Activated CD8-positive, alpha-beta T cell treated with anti-CD3 and anti-CD28 coated beads for 36 hours (primary cell): ENCODE results near the gene KIAA0513. TPM values are rescaled to one million over a fixed set of nuclear protein-coding genes. Genes with fewer than 3 reads are reported as not detected.

Experiments
- ATAC-seq: fragments of 200-7000 bp; cut with Tn5 transposase; one replicate; pipeline ENCODE4 v1.10.0; 2021; ENCODE audit warnings: mild to moderate bottlenecking, moderate library complexity
- CTCF ChIA-PET: fragments of 350-600 bp; sonication (Branson Sonifier 250); formaldehyde crosslinking; loops from one replicate; lab custom pipeline; 2021; ENCODE audit warnings: antibody characterized with exemption; lab: Charles Lee
- POLR2A ChIA-PET: fragments of 350-600 bp; sonication (Branson Sonifier 250); formaldehyde crosslinking; loops from one replicate; lab custom pipeline; 2021; ENCODE audit warnings: antibody characterized with exemption; lab: Charles Lee
- DNase-seq: peaks from one replicate; pipeline ENCODE4 v3.0.0-alpha.2; 2020
- H3K27ac Mint-ChIP-seq: one replicate; pipeline ENCODE4 v1.8.0; 2021; ENCODE audit warnings: mild to moderate bottlenecking, mixed read lengths
- H3K27me3 Mint-ChIP-seq: one replicate; pipeline ENCODE4 v1.8.0; 2021; ENCODE audit warnings: mixed read lengths
- H3K36me3 Mint-ChIP-seq: one replicate; pipeline ENCODE4 v1.8.0; 2021; ENCODE audit warnings: low read depth, mixed read lengths
- H3K4me1 Mint-ChIP-seq: one replicate; pipeline ENCODE4 v1.8.0; 2021; ENCODE audit warnings: low read depth, mixed read lengths
- H3K4me3 Mint-ChIP-seq: one replicate; pipeline ENCODE4 v1.8.0; 2021; ENCODE audit warnings: mild to moderate bottlenecking, moderate library complexity, mixed read lengths
- H3K9me3 Mint-ChIP-seq: one replicate; pipeline ENCODE4 v1.8.0; 2021; ENCODE audit warnings: mixed read lengths
- intact Hi-C: fragments of 100-400 bp; cut with micrococcal nuclease; formaldehyde crosslinking; loops from one replicate; pipeline ENCODE4 v1.10.0; 2022
- total RNA-seq, 2 experiments: library from RNA; stranded (reverse); gene quantifications; one replicate each; pipeline ENCODE4 v1.2.3, GENCODE V29; 2021
- TF ChIP-seq, protein P1 (sequence below): fragments of 200-600 bp; IDR thresholded peaks from one replicate; pipeline ENCODE4 v1.8.0; 2022; ENCODE audit warnings: antibody characterized with exemption, mild to moderate bottlenecking

Gene KIAA0513
- total RNA-seq, 2 experiments from 2014 or later, result 3.9 to 5.3 TPM

DNA sequence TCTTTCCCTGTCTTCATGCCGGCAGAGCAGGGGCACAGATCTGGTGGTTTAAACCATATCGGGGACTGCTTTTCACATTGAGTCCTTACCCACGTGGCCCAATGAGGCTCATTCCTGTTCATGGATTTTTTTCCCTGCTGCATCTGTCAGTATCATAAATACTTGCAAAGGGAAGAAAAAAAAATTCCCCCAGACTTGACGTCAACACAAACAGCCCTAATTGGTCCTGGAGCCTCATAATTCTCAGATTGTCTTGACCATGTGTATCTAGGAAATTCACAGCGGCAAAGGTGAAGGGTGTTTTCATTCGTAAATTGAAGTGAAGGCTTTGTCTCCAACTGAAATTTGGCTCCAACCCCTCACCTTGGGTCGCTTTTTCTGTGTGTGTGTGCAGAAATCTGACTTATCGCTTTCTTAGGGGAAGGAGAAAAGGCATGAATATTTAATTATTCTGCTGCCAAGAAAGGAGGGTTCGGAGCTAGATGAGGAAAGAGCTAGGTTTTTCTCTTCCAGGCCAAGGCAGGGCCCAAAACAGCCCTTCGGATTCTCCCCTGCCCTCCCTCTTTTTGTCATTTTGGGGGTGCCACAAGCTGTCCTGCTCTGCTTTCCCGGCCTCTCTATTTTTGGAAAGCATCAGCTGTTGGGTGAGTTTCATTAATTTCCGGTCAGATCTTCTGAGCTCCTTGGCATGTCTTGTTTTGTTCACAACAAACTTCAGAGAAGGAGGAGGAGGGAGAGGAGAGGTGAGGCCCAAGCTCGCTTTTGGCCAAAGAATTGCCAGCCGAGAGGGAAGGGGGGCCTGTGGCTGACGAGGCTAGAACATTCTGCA, 102.5 kb downstream of the KIAA0513 start:
- TF ChIP-seq, protein P1, sequence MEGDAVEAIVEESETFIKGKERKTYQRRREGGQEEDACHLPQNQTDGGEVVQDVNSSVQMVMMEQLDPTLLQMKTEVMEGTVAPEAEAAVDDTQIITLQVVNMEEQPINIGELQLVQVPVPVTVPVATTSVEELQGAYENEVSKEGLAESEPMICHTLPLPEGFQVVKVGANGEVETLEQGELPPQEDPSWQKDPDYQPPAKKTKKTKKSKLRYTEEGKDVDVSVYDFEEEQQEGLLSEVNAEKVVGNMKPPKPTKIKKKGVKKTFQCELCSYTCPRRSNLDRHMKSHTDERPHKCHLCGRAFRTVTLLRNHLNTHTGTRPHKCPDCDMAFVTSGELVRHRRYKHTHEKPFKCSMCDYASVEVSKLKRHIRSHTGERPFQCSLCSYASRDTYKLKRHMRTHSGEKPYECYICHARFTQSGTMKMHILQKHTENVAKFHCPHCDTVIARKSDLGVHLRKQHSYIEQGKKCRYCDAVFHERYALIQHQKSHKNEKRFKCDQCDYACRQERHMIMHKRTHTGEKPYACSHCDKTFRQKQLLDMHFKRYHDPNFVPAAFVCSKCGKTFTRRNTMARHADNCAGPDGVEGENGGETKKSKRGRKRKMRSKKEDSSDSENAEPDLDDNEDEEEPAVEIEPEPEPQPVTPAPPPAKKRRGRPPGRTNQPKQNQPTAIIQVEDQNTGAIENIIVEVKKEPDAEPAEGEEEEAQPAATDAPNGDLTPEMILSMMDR, result no peak
- no peaks in the 10 kb centered on the region for H3K27me3 Mint-ChIP-seq
- no peaks in the 10 kb centered on the region for H3K9me3 Mint-ChIP-seq
- ATAC-seq, result no peak
- ChIA-PET POLR2A (no interaction called here), CTCF (interaction anchor here (1.2 to 1.9 kb wide), 2 partner anchors 10 to 15 kb away, joined by 4 to 8 read pairs; no protein-coding TSS in a partner anchor)
- peaks cover 12% of the 10 kb centered on the region for H3K4me1 Mint-ChIP-seq
- H3K27ac Mint-ChIP-seq, result no peak overlapping the region
- intact Hi-C loops, result no loop called here
- no peak for DNase-seq
- no peaks in the 10 kb centered on the region for H3K36me3 Mint-ChIP-seq
- no peak overlapping the region for H3K4me3 Mint-ChIP-seq

DNA sequence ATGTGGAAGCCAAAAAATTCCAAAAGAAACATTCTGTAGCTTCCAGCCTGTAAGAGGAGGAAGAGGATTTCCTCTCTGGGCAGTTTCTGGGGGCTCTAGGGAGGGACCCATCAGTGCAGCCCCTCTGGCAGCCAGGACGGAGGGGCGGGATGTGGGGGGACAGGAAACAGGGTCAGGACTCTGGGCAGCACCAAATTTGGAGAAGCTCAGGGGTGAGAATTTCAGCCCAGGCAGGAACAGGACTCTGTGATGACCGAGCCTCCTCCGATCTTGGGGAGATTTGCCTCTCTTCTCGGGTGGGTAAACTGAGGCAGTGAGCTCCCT, 103.1 kb downstream of the KIAA0513 start:
- intact Hi-C loops, result no loop called here
- no peaks in the 10 kb centered on the region for H3K9me3 Mint-ChIP-seq
- no peak overlapping the region for H3K4me3 Mint-ChIP-seq
- TF ChIP-seq, protein P1, result no peak
- ChIA-PET CTCF (interaction anchor here (1.9 kb wide), 1 partner anchor 16 kb away, joined by 8 read pairs; no protein-coding TSS in a partner anchor), POLR2A (no interaction called here)
- H3K4me1 Mint-ChIP-seq, result peaks cover 12% of the 10 kb centered on the region
- H3K27me3 Mint-ChIP-seq, result no peaks in the 10 kb centered on the region
- no peaks in the 10 kb centered on the region for H3K36me3 Mint-ChIP-seq
- ATAC-seq, result no peak
- DNase-seq, result no peak
- no peak overlapping the region for H3K27ac Mint-ChIP-seq

GRCh38 chr16:85132456-85133289, 105.1 kb downstream of the KIAA0513 start:
- Mint-ChIP-seq H3K27me3 (peaks cover 12% of the 10 kb centered on the region), H3K36me3 (no peaks in the 10 kb centered on the region), H3K9me3 (no peaks in the 10 kb centered on the region), H3K27ac (no peak overlapping the region), H3K4me3 (no peak overlapping the region), H3K4me1 (peaks cover 7% of the 10 kb centered on the region)
- CTCF ChIA-PET, result no interaction called here
- intact Hi-C loops, result no loop called here
- ATAC-seq (no peak), DNase-seq (no peak)
- POLR2A ChIA-PET, result no interaction called here
- TF ChIP-seq, protein P1, result no peak

GRCh38 chr16:85133290-85133599, 105.7 kb downstream of the KIAA0513 start:
- DNase-seq (no peak), ATAC-seq (no peak)
- no peak overlapping the region for H3K4me3 Mint-ChIP-seq
- H3K9me3 Mint-ChIP-seq, result no peaks in the 10 kb centered on the region
- peaks cover 9% of the 10 kb centered on the region for H3K4me1 Mint-ChIP-seq
- TF ChIP-seq, protein P1, result no peak
- peaks cover 17% of the 10 kb centered on the region for H3K27me3 Mint-ChIP-seq
- H3K36me3 Mint-ChIP-seq, result no peaks in the 10 kb centered on the region
- ChIA-PET CTCF (no interaction called here), POLR2A (no interaction called here)
- no peak overlapping the region for H3K27ac Mint-ChIP-seq
- intact Hi-C loops, result no loop called here
